Activated naive CD8-positive, alpha-beta T cell treated with anti-CD3 and anti-CD28 coated beads, Interleukin-2, amount 10 ng/mL, durations not matched to agents 7 days and 5 days (primary cell): Measurements from ENCODE around the gene IL1RAP. TPM values are rescaled to one million over a fixed set of nuclear protein-coding genes. Genes with fewer than 3 reads are reported as not detected.
"Not testable (repeated sequence)": the region's sequence is repeated elsewhere in the genome, so short reads cannot be mapped to it uniquely, and the experiment has no call there.

Experiments
- ATAC-seq: fragments of 150-1000 bp; cut with Tn5 transposase; one replicate; pipeline ENCODE4 v1.10.0; 2021; ENCODE audit warnings: low read depth, moderate library complexity
- POLR2A ChIA-PET: fragments of 350-600 bp; sonication (Branson Sonifier 250); formaldehyde crosslinking; loops from one replicate; lab custom pipeline; 2021; ENCODE audit warnings: antibody characterized with exemption; lab: Charles Lee
- DNase-seq: peaks from one replicate; pipeline ENCODE4 v3.0.0; 2021
- H3K27ac Mint-ChIP-seq: one replicate; pipeline ENCODE4 v1.8.0; 2022; ENCODE audit warnings: mild to moderate bottlenecking, mixed read lengths
- H3K27me3 Mint-ChIP-seq: one replicate; pipeline ENCODE4 v1.8.0; 2022; ENCODE audit warnings: mild to moderate bottlenecking, moderate library complexity, mixed read lengths
- H3K36me3 Mint-ChIP-seq: one replicate; pipeline ENCODE4 v1.8.0; 2021; ENCODE audit warnings: mild to moderate bottlenecking, mixed read lengths
- H3K4me1 Mint-ChIP-seq: one replicate; pipeline ENCODE4 v1.8.0; 2021; ENCODE audit warnings: mixed read lengths
- H3K4me3 Mint-ChIP-seq: one replicate; pipeline ENCODE4 v1.8.0; 2022; ENCODE audit warnings: mild to moderate bottlenecking, moderate library complexity, mixed read lengths
- H3K9me3 Mint-ChIP-seq: one replicate; pipeline ENCODE4 v1.8.0; 2021; ENCODE audit warnings: mixed read lengths
- total RNA-seq, 2 experiments: library from RNA; stranded (reverse); gene quantifications; one replicate each; pipeline ENCODE4 v1.2.3, GENCODE V29; 2021

Gene IL1RAP
- total RNA-seq, 2 experiments from 2014 or later: 10.5 to 10.7 TPM

GRCh38 chr3:190518531-190518930 lies 4.6 kb downstream of the IL1RAP start:
- H3K27ac Mint-ChIP-seq, H3K4me3 Mint-ChIP-seq, ATAC-seq, DNase-seq, H3K27me3 Mint-ChIP-seq, POLR2A ChIA-PET, H3K9me3 Mint-ChIP-seq: not testable (repeated sequence)
- H3K4me1 Mint-ChIP-seq: peaks cover 13% of the 10 kb centered on the region
- H3K36me3 Mint-ChIP-seq: peaks cover 20% of the 10 kb centered on the region

- Mint-ChIP-seq H3K9me3 (peaks cover 5% of the 10 kb centered on the region), H3K4me1 (peaks cover 13% of the 10 kb centered on the region), H3K4me3 (no peak overlapping the region), H3K36me3 (peaks cover 22% of the 10 kb centered on the region), H3K27ac (no peak overlapping the region), H3K27me3 (no peaks in the 10 kb centered on the region)
- no peak for ATAC-seq
- no peak for DNase-seq
- POLR2A ChIA-PET: no interaction called here
Observed at GRCh38 chr3:190519886-190520285, 6.0 kb downstream of the IL1RAP start.

- POLR2A ChIA-PET: no interaction called here
- Mint-ChIP-seq H3K27me3 (no peaks in the 10 kb centered on the region), H3K4me1 (no peaks in the 10 kb centered on the region), H3K9me3 (peaks cover 5% of the 10 kb centered on the region), H3K4me3 (no peak overlapping the region), H3K36me3 (peaks cover 22% of the 10 kb centered on the region), H3K27ac (no peak overlapping the region)
- ATAC-seq (no peak), DNase-seq (no peak)
Observed at GRCh38 chr3:190521998-190522397, 8.1 kb downstream of the IL1RAP start.

- POLR2A ChIA-PET: no interaction called here
- H3K27me3 Mint-ChIP-seq: no peaks in the 10 kb centered on the region
- H3K36me3 Mint-ChIP-seq: peaks cover 22% of the 10 kb centered on the region
- no peak overlapping the region for H3K4me3 Mint-ChIP-seq
- DNase-seq: no peak
- no peak overlapping the region for H3K27ac Mint-ChIP-seq
- H3K9me3 Mint-ChIP-seq: peaks cover 5% of the 10 kb centered on the region
- no peaks in the 10 kb centered on the region for H3K4me1 Mint-ChIP-seq
- ATAC-seq: no peak
Observed at GRCh38 chr3:190522621-190523222, 8.8 kb downstream of the IL1RAP start.

GRCh38 chr3:190524942-190525341 lies 11.1 kb downstream of the IL1RAP start:
- no peak overlapping the region for H3K4me3 Mint-ChIP-seq

GRCh38 chr3:190525634-190526033 lies 11.7 kb downstream of the IL1RAP start:
- no peak for ATAC-seq
- DNase-seq: no peak
- no peaks in the 10 kb centered on the region for H3K27me3 Mint-ChIP-seq
- peaks cover 3% of the 10 kb centered on the region for H3K4me1 Mint-ChIP-seq
- peaks cover 24% of the 10 kb centered on the region for H3K36me3 Mint-ChIP-seq
- no peak overlapping the region for H3K27ac Mint-ChIP-seq
- peaks cover 3% of the 10 kb centered on the region for H3K9me3 Mint-ChIP-seq
- H3K4me3 Mint-ChIP-seq: no peak overlapping the region
- POLR2A ChIA-PET: interaction anchor here (0.7 kb wide), 1 partner anchor 12 kb away, joined by 3 read pairs; the partner anchor contains the start of gene IL1RAP

More at GRCh38 chr3:190524942-190525341, 11.1 kb downstream of the IL1RAP start:
- Mint-ChIP-seq H3K27me3 (no peaks in the 10 kb centered on the region), H3K36me3 (peaks cover 24% of the 10 kb centered on the region), H3K4me1 (peaks cover 3% of the 10 kb centered on the region), H3K9me3 (peaks cover 3% of the 10 kb centered on the region), H3K27ac (no peak overlapping the region)
- no peak for DNase-seq
- POLR2A ChIA-PET: interaction anchor here (0.7 kb wide), 1 partner anchor 11 kb away, joined by 3 read pairs; the partner anchor contains the start of gene IL1RAP
- no peak for ATAC-seq

GRCh38 chr3:190526787-190527762 lies 13.2 kb downstream of the IL1RAP start:
- POLR2A ChIA-PET: no interaction called here
- no peaks in the 10 kb centered on the region for H3K27me3 Mint-ChIP-seq
- peaks cover 3% of the 10 kb centered on the region for H3K9me3 Mint-ChIP-seq
- no peak for DNase-seq
- H3K36me3 Mint-ChIP-seq: peaks cover 20% of the 10 kb centered on the region
- H3K4me1 Mint-ChIP-seq: peaks cover 3% of the 10 kb centered on the region
- no peak overlapping the region for H3K4me3 Mint-ChIP-seq
- H3K27ac Mint-ChIP-seq: no peak overlapping the region
- no peak for ATAC-seq

GRCh38 chr3:190528706-190529105 lies 14.8 kb downstream of the IL1RAP start:
- no peak for ATAC-seq
- POLR2A ChIA-PET: no interaction called here
- H3K27ac Mint-ChIP-seq: no peak overlapping the region

GRCh38 chr3:190531406-190531805 lies 17.5 kb downstream of the IL1RAP start:
- Mint-ChIP-seq H3K4me1 (peaks cover 3% of the 10 kb centered on the region), H3K27me3 (no peaks in the 10 kb centered on the region), H3K27ac (no peak overlapping the region), H3K36me3 (peaks cover 16% of the 10 kb centered on the region), H3K4me3 (no peak overlapping the region), H3K9me3 (no peaks in the 10 kb centered on the region)
- POLR2A ChIA-PET: no interaction called here
- no peak for DNase-seq
- no peak for ATAC-seq

More at GRCh38 chr3:190528706-190529105, 14.8 kb downstream of the IL1RAP start:
- peaks cover 16% of the 10 kb centered on the region for H3K36me3 Mint-ChIP-seq
- H3K4me1 Mint-ChIP-seq: peaks cover 3% of the 10 kb centered on the region
- H3K4me3 Mint-ChIP-seq: no peak overlapping the region
- H3K27me3 Mint-ChIP-seq: no peaks in the 10 kb centered on the region
- DNase-seq: no peak
- no peaks in the 10 kb centered on the region for H3K9me3 Mint-ChIP-seq

- peaks cover 16% of the 10 kb centered on the region for H3K36me3 Mint-ChIP-seq
- ATAC-seq: no peak
Observed at GRCh38 chr3:190532731-190533203, 18.9 kb downstream of the IL1RAP start.

GRCh38 chr3:190533511-190534281 lies 19.8 kb downstream of the IL1RAP start:
- Mint-ChIP-seq H3K4me3 (no peak overlapping the region), H3K36me3 (peaks cover 13% of the 10 kb centered on the region), H3K27ac (no peak overlapping the region), H3K9me3 (no peaks in the 10 kb centered on the region), H3K27me3 (no peaks in the 10 kb centered on the region), H3K4me1 (peaks cover 5% of the 10 kb centered on the region)
- ATAC-seq (no peak), DNase-seq (no peak)
- POLR2A ChIA-PET: no interaction called here

More at GRCh38 chr3:190532731-190533203, 18.9 kb downstream of the IL1RAP start:
- H3K4me1 Mint-ChIP-seq: peaks cover 4% of the 10 kb centered on the region
- no peaks in the 10 kb centered on the region for H3K9me3 Mint-ChIP-seq
- DNase-seq: no peak
- H3K4me3 Mint-ChIP-seq: no peak overlapping the region
- H3K27ac Mint-ChIP-seq: no peak overlapping the region
- no peaks in the 10 kb centered on the region for H3K27me3 Mint-ChIP-seq
- POLR2A ChIA-PET: no interaction called here

- H3K4me3 Mint-ChIP-seq: no peak overlapping the region
- no peak for ATAC-seq
- no peak for DNase-seq
- no peaks in the 10 kb centered on the region for H3K9me3 Mint-ChIP-seq
- no peak overlapping the region for H3K27ac Mint-ChIP-seq
- H3K4me1 Mint-ChIP-seq: peaks cover 3% of the 10 kb centered on the region
- POLR2A ChIA-PET: no interaction called here
- no peaks in the 10 kb centered on the region for H3K27me3 Mint-ChIP-seq
- H3K36me3 Mint-ChIP-seq: peaks cover 11% of the 10 kb centered on the region
Observed at GRCh38 chr3:190534386-190534785, 20.5 kb downstream of the IL1RAP start.

GRCh38 chr3:190534986-190535385 lies 21.1 kb downstream of the IL1RAP start:
- H3K4me1 Mint-ChIP-seq: peaks cover 3% of the 10 kb centered on the region
- H3K27ac Mint-ChIP-seq: no peak overlapping the region
- H3K4me3 Mint-ChIP-seq: no peak overlapping the region
- DNase-seq (no peak), ATAC-seq (no peak)
- POLR2A ChIA-PET: no interaction called here
- H3K9me3 Mint-ChIP-seq: no peaks in the 10 kb centered on the region
- peaks cover 10% of the 10 kb centered on the region for H3K36me3 Mint-ChIP-seq
- no peaks in the 10 kb centered on the region for H3K27me3 Mint-ChIP-seq
